D721Med (cell line): ENCODE measurements around the gene RGCC.

ENCODE experiments used
- DNase-seq: peaks from one replicate; pipeline ENCODE4 v3.0.0; 2011; ENCODE audit warnings: low spot score; ENCODE audit not compliant: insufficient read length
- FAIRE-seq: peaks from 2 replicates; lab custom pipeline; 2011; peaks lifted over from hg19 to GRCh38; lab: Jason Lieb, UNC
- CTCF ChIP-seq: IDR thresholded peaks from 2 replicates; pipeline ENCODE4 v1.5.1; 2012; ENCODE audit warnings: mild to moderate bottlenecking, control low read depth; ENCODE audit not compliant: insufficient read depth; ENCODE audit errors: missing control alignments

RGCC gene

GRCh38 chr13:41453620-41454019 is 3.7 kb upstream of the RGCC start:
- no peak for TF ChIP-seq CTCF
- DNase-seq (no peak), FAIRE-seq (no peak)

- no peak for DNase-seq
- TF ChIP-seq CTCF, result no peak
- no peak for FAIRE-seq
These were observed 3.2 kb upstream of the RGCC start for GRCh38 chr13:41454170-41454569.

GRCh38 chr13:41455725-41456419 is 1.5 kb upstream of the RGCC start:
- FAIRE-seq (no peak), DNase-seq (no peak)
- no peak for TF ChIP-seq CTCF

GRCh38 chr13:41457589-41458186 is 338 bp downstream of the RGCC start:
- no peak for DNase-seq
- FAIRE-seq, result no peak
- TF ChIP-seq CTCF, result no peak

- FAIRE-seq (no peak), DNase-seq (no peak)
- TF ChIP-seq CTCF, result no peak
These were observed 924 bp downstream of the RGCC start for GRCh38 chr13:41458187-41458760.

GRCh38 chr13:41458761-41459431 is 1.5 kb downstream of the RGCC start:
- peak; percentile 40 for TF ChIP-seq CTCF
- no peak for FAIRE-seq
- DNase-seq, result no peak
